Activated naive CD4-positive, alpha-beta T cell treated with anti-CD3 and anti-CD28 coated beads for 36 hours (primary cell): ENCODE measurements around the gene SLPI. TPM values are rescaled to one million over a fixed set of nuclear protein-coding genes. Genes with fewer than 3 reads are reported as not detected.

Experiments used
- CTCF ChIA-PET: fragments of 350-600 bp; sonication (Branson Sonifier 250); formaldehyde crosslinking; loops from one replicate; lab custom pipeline; 2021; ENCODE audit warnings: antibody characterized with exemption; lab: Charles Lee
- DNase-seq: peaks from one replicate; pipeline ENCODE4 v3.0.0-alpha.2; 2020
- H3K27ac Mint-ChIP-seq: one replicate; pipeline ENCODE4 v1.8.0; 2021; ENCODE audit warnings: mild to moderate bottlenecking, mixed read lengths
- H3K27me3 Mint-ChIP-seq: one replicate; pipeline ENCODE4 v1.8.0; 2021; ENCODE audit warnings: low read depth, mixed read lengths
- H3K36me3 Mint-ChIP-seq: one replicate; pipeline ENCODE4 v1.8.0; 2021; ENCODE audit warnings: low read depth, mixed read lengths
- H3K4me1 Mint-ChIP-seq: one replicate; pipeline ENCODE4 v1.8.0; 2021; ENCODE audit warnings: low read depth, mixed read lengths
- H3K4me3 Mint-ChIP-seq: one replicate; pipeline ENCODE4 v1.8.0; 2021; ENCODE audit warnings: mild to moderate bottlenecking, moderate library complexity, mixed read lengths
- H3K9me3 Mint-ChIP-seq: one replicate; pipeline ENCODE4 v1.8.0; 2021; ENCODE audit warnings: mixed read lengths
- intact Hi-C: fragments of 100-400 bp; cut with micrococcal nuclease; formaldehyde crosslinking; loops from one replicate; pipeline ENCODE4 v1.15.1; 2023
- total RNA-seq, 2 experiments: library from RNA; stranded (reverse); gene quantifications; one replicate each; pipeline ENCODE4 v1.2.3, GENCODE V29; 2021

SLPI gene
- total RNA-seq, 2 experiments from 2014 or later: not detected

DNA sequence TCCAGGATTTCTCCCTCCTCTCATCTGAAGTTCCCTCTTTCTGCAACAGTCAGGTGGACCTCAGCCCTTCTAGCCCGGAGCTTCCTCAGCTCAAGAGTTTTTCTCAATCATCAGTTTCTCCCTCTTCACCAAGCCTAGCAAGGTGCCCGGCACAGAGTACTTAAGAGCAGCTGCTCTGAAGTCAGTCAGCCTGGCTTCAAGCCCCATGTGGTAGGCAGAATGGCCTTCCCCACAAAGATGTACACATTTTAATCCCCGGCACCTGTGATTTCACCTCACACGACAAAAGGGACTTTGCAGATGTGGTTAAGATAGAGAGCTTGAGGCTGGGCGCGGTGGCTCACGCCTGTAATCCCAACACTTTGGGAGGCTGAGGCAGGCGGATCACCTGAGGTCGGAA, 37.2 kb upstream of the SLPI start:
- Mint-ChIP-seq H3K36me3 (no peaks in the 10 kb centered on the region), H3K4me1 (peaks cover 4% of the 10 kb centered on the region), H3K9me3 (no peaks in the 10 kb centered on the region), H3K27ac (no peak overlapping the region), H3K4me3 (no peak overlapping the region), H3K27me3 (peaks cover 33% of the 10 kb centered on the region)
- intact Hi-C loops: loop anchor here (1.0 to 5.0 kb wide), 6 partner anchors 51 to 324 kb away; partner anchors contain the start of gene STK4
- no peak for DNase-seq
- CTCF ChIA-PET: interaction anchor here (0.7 to 6.4 kb wide), 22 partner anchors 9 to 262 kb away, joined by 3 to 87 read pairs (median 4); no protein-coding TSS in a partner anchor

DNA sequence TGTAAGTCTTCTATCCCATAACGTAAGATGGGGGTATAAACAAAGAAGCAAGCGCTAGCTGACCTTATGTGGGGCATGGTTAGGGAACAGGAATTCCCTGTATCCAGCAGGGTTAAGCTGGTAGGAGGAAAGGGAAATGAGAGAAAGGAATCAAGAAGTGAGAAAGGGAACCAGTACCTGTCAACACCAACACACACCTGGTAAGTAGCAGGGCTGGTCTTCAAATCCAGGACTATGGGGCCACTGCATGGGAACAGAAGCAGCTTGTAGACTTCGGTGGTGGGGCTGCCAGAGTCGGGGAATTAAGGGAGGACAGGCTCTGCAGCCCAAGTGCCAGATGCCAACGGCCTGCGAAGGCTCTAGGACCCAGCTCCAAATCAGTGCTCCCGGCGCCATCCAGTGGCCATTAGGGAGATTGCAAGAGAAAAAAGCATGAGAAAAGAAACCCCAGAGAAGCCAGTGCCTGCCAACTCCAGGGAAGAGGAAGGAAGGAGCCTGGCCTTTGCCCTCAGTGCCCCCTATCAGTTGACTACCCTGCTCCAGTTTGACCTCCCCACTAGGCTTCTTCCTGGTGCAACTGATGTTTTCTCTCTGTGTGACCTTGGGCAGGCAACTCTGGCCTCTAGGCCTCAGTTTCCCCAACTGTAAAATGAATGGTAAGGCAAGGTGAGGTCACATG, 36.5 kb upstream of the SLPI start:
- H3K4me1 Mint-ChIP-seq: peaks cover 4% of the 10 kb centered on the region

DNA sequence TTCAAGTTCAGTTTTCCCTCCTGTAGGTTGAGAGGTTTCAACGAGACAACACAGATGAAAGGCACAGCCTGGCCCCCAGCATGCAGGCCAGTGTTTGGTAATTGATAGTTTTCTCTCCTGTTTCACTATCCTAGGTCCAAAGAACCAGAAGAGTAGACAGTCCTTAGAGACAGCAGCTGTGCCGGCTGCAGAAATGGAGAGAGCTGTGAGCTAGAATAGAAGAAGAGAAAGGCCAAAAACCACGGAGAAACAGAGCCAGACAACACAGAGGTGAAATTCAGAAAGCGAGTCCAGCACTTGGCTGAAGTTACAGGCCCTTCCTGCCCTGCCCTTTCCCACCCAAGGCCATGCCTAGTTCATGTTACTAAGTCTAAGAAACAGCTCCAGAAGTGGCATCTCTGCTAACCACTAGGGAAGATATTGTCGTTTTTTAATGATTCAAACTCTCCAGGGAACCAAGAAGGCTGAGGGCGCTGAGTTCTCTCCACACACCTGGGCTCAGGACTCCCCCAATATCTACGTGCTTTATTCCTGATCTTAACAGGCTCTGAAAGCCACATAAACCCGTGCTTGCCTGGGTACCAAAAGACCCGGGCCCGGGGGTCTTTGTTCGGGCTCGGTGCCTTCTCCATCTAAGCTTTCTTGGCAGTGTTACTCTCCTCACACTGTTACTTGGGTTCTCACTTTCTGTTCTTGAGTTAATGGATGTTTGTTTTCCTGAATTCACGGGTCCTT, 35.7 kb upstream of the SLPI start:
- Mint-ChIP-seq H3K4me3 (no peak overlapping the region), H3K27ac (no peak overlapping the region), H3K9me3 (no peaks in the 10 kb centered on the region), H3K36me3 (no peaks in the 10 kb centered on the region), H3K27me3 (peaks cover 25% of the 10 kb centered on the region), H3K4me1 (peaks cover 4% of the 10 kb centered on the region)
- CTCF ChIA-PET: interaction anchor here (0.8 to 6.4 kb wide), 21 partner anchors 11 to 325 kb away, joined by 3 to 87 read pairs (median 3); no protein-coding TSS in a partner anchor
- DNase-seq: no peak
- intact Hi-C loops: loop anchor here (2.0 to 5.0 kb wide), 4 partner anchors 49 to 323 kb away; partner anchors contain the start of gene STK4

More for the DNA sequence above, 36.5 kb upstream of the SLPI start:
- intact Hi-C loops: loop anchor here (1.0 to 5.0 kb wide), 6 partner anchors 50 to 324 kb away; partner anchors contain the start of gene STK4
- peak; percentile 85 for DNase-seq
- H3K9me3 Mint-ChIP-seq: no peaks in the 10 kb centered on the region
- no peak overlapping the region for H3K4me3 Mint-ChIP-seq
- H3K36me3 Mint-ChIP-seq: no peaks in the 10 kb centered on the region
- CTCF ChIA-PET: interaction anchor here (0.7 to 6.4 kb wide), 28 partner anchors 12 to 324 kb away, joined by 3 to 87 read pairs (median 3); no protein-coding TSS in a partner anchor
- peaks cover 28% of the 10 kb centered on the region for H3K27me3 Mint-ChIP-seq
- no peak overlapping the region for H3K27ac Mint-ChIP-seq

DNA sequence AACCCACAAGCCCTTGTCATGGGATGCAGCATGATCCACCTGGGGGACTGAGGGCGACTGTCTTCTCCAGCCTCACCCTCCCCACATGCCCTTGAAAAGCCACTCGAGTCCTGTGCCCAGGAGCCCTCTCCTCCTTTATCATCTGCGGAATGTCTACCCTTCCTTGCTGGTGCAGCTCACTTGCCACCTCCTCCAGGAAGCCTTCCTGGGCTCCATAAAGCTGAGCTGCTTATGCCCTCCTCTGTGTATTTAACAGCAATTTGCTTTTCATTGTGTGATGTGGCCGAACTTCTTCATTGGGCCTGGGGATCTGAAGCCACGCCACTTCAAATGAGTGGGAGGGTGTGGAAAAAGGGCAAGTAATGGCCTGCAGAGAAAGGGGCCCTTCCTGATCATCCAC, 34.5 kb upstream of the SLPI start:
- H3K4me3 Mint-ChIP-seq: no peak overlapping the region
- peaks cover 16% of the 10 kb centered on the region for H3K27me3 Mint-ChIP-seq
- CTCF ChIA-PET: interaction anchor here (0.7 to 6.4 kb wide), 3 partner anchors 81 to 192 kb away, joined by 3 to 55 read pairs (median 3); no protein-coding TSS in a partner anchor
- no peaks in the 10 kb centered on the region for H3K36me3 Mint-ChIP-seq
- intact Hi-C loops: no loop called here
- no peak for DNase-seq
- peaks cover 2% of the 10 kb centered on the region for H3K4me1 Mint-ChIP-seq
- no peaks in the 10 kb centered on the region for H3K9me3 Mint-ChIP-seq
- no peak overlapping the region for H3K27ac Mint-ChIP-seq

DNA sequence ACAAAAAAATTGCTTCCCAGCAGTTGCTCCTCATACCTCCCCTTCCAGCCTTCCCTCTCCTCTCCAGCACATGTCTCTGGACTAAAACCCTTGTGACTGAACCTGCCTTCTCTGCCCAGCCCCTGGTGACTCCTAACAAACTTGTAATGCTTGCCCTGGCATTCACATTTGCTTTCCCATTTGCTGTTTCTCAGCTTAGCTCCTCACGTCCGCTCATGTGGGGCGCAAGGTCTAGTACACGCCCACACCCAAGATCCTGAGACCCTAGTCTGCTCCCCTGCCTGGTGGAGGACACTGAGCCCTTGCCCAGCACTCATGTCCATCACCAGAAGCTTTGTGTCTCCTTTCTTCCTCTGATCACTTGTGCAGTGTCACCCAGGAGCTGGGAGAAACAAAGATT, 34.0 kb upstream of the SLPI start:
- H3K9me3 Mint-ChIP-seq: no peaks in the 10 kb centered on the region
- intact Hi-C loops: no loop called here
- H3K27ac Mint-ChIP-seq: no peak overlapping the region
- DNase-seq: no peak
- no peak overlapping the region for H3K4me3 Mint-ChIP-seq
- H3K27me3 Mint-ChIP-seq: peaks cover 13% of the 10 kb centered on the region
- no peaks in the 10 kb centered on the region for H3K4me1 Mint-ChIP-seq
- CTCF ChIA-PET: interaction anchor here (0.7 to 6.4 kb wide), 4 partner anchors 81 to 191 kb away, joined by 3 to 55 read pairs (median 4); no protein-coding TSS in a partner anchor
- H3K36me3 Mint-ChIP-seq: no peaks in the 10 kb centered on the region

DNA sequence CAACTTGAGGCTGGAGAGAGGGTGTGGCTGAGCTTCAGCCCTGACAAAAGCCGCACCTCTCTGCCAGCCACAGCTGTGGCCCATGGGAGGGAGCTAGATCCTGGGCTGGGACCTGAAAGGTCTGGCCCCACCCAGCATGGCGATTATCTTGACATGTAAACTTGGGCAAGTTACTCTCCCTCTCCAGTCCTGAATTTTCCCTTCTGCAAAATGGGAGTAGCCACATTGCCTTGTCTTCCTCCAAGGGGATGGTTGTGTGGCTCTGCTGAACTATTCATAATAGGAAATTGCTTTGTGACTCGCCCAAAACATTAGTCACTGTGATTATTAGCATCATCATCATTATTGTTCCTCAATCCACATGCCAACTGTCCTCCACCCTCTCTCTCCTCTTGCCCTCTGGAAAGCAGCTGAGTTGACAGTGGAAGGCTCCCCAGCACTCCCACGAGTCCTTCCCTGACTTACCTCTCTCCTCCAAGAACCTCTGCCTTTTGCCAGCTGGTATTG, 29.2 kb upstream of the SLPI start:
- Mint-ChIP-seq H3K27ac (no peak overlapping the region), H3K4me3 (no peak overlapping the region), H3K9me3 (no peaks in the 10 kb centered on the region), H3K4me1 (no peaks in the 10 kb centered on the region), H3K36me3 (no peaks in the 10 kb centered on the region), H3K27me3 (peaks cover 4% of the 10 kb centered on the region)
- no peak for DNase-seq
- intact Hi-C loops: no loop called here
- CTCF ChIA-PET: interaction anchor here (0.7 to 1.6 kb wide), 5 partner anchors 8 to 536 kb away, joined by 3 to 10 read pairs (median 3); no protein-coding TSS in a partner anchor

DNA sequence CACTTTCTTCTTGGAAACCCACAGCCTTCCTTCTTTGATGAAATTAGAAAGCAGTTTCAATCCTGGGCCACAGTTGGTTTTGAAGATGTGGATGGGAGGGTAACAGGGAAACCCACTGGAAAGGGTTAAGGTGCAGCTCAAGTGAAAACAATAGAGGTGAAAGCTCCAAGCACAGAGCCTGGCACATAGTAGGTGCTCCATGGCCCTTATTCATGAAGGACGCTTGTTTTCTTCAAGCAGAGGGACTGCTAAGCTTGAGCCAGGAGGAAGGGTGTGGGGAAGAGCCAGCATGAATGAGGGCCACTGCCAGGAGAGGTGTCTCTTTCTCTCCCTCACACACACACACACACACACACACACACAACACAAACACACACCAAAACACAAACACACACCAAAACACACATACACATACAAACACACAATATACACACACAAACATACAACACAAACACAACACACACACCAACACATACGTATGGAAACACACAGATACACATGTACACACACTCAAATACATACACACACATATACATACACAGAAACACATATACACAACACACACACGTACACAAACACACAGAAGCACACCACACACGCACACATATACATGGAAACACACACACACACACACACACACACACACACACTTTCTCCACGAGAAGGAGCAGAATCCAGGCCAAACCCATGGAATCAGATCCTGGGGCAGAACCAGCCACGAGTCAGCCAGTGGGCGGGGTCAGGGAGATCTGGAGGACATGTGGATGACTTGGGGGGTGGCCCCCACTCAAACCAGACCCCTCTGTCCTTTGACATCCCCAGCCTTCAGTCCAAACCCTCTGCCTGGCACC, 28.6 kb upstream of the SLPI start:
- Mint-ChIP-seq H3K27me3 (peaks cover 4% of the 10 kb centered on the region), H3K9me3 (no peaks in the 10 kb centered on the region), H3K4me3 (no peak overlapping the region), H3K4me1 (no peaks in the 10 kb centered on the region), H3K36me3 (no peaks in the 10 kb centered on the region), H3K27ac (no peak overlapping the region)
- DNase-seq: no peak
- CTCF ChIA-PET: interaction anchor here (0.6 to 1.6 kb wide), 3 partner anchors 9 to 37 kb away, joined by 3 to 4 read pairs (median 3); no protein-coding TSS in a partner anchor
- intact Hi-C loops: no loop called here

DNA sequence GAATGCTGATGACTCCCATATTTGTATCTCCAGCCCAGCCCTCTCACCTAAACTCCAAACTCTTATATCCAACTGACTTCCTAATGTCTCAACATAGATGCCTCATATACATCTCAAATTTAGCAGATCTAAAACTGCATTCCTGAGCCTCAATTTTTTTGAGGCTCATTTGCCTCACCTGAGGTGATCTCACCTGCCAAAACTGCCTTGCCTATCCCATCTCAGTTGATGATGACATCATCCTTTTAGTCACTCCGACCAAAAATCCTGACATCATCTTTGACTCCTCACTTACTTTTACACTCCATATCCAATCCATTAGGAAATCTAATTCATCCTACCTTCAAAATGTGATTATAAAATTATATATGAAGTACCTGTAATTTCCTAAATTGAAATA, 25.6 kb upstream of the SLPI start:
- Mint-ChIP-seq H3K27ac (no peak overlapping the region), H3K9me3 (no peaks in the 10 kb centered on the region), H3K4me1 (no peaks in the 10 kb centered on the region), H3K4me3 (no peak overlapping the region), H3K27me3 (peaks cover 4% of the 10 kb centered on the region), H3K36me3 (no peaks in the 10 kb centered on the region)
- intact Hi-C loops: no loop called here
- CTCF ChIA-PET: interaction anchor here (0.6 to 3.8 kb wide), 2 partner anchors 12 to 19 kb away, joined by 3 to 31 read pairs; no protein-coding TSS in a partner anchor
- DNase-seq: no peak

DNA sequence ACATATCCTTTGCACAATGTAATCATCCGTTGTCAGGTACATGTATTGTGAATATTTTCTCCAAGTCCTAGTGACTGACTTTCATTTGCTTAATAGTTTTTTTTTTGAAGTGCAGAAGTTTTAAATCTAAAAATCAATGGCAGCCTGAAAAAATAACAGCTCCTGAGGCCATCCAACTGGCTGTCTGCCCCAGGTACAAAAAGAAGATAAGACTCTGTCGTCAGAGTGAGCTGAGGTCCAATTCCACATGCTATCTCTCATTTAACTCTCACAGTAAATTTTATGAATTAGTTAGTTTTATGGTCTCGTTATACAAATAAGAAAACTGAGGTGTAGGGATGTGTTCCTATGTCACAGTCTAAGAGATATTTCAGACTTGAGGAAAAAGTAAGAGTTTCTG, 21.0 kb upstream of the SLPI start:
- no peak overlapping the region for H3K27ac Mint-ChIP-seq
- no peaks in the 10 kb centered on the region for H3K36me3 Mint-ChIP-seq

DNA sequence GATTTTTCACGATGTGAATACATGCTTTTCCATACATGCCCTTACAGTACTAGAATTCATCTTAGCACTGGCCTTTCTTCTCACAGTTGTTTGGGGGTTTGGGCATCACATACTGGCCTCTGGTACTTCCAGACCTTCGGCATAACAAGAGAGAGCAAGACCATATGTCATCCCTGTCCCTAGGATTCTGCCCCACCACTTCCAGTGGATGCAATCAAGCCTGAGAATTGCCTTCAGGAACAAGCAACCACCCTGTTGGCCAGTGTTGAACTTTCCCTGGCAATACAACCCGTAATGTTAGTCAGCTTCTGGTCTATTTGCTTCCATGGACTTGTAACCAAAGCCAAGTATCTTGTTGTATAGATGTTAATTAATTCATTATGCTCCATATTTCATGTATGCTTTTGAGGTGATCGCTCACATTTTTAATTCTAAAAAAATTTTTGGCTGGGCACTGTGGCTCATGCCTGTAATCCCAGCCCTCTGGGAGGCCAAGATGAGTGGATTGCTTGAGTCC, 15.4 kb upstream of the SLPI start:
- Mint-ChIP-seq H3K27ac (no peak overlapping the region), H3K27me3 (peaks cover 31% of the 10 kb centered on the region), H3K4me1 (no peaks in the 10 kb centered on the region), H3K36me3 (no peaks in the 10 kb centered on the region), H3K4me3 (no peak overlapping the region), H3K9me3 (no peaks in the 10 kb centered on the region)
- no peak for DNase-seq
- intact Hi-C loops: no loop called here
- CTCF ChIA-PET: interaction anchor here (1.4 kb wide), 1 partner anchor 21 kb away, joined by 5 read pairs; no protein-coding TSS in a partner anchor

More for the DNA sequence above, 21.0 kb upstream of the SLPI start:
- CTCF ChIA-PET: interaction anchor here (0.6 to 2.2 kb wide), 2 partner anchors 18 to 697 kb away, joined by 3 to 7 read pairs; partner anchors contain the start of gene ZNF335
- DNase-seq: no peak
- H3K4me3 Mint-ChIP-seq: no peak overlapping the region
- H3K9me3 Mint-ChIP-seq: no peaks in the 10 kb centered on the region
- intact Hi-C loops: no loop called here
- H3K27me3 Mint-ChIP-seq: peaks cover 13% of the 10 kb centered on the region
- H3K4me1 Mint-ChIP-seq: no peaks in the 10 kb centered on the region

DNA sequence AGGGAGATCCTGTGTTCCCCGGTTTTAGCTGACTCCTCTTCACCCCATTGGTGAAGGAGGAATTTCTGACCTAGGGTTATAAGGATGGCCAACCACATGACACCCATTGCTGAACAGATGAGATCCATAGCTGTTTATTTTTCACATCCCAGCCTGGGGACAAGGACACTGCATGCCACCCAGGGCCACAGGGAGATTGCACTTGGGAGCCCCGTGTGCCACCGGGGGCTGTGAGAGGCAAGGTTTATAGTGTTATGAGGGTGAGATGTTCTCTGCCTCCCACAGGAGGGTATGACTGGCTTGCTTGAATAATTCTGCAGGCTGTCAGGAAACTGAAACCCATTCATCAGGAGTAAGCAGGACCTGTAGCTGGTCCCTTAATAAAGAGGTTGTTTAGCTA, 14.7 kb upstream of the SLPI start:
- peaks cover 31% of the 10 kb centered on the region for H3K27me3 Mint-ChIP-seq
- no peaks in the 10 kb centered on the region for H3K4me1 Mint-ChIP-seq
- DNase-seq: no peak
- CTCF ChIA-PET: interaction anchor here (0.9 to 1.4 kb wide), 2 partner anchors 22 to 502 kb away, joined by 3 to 5 read pairs; no protein-coding TSS in a partner anchor
- no peak overlapping the region for H3K4me3 Mint-ChIP-seq
- intact Hi-C loops: no loop called here
- no peaks in the 10 kb centered on the region for H3K9me3 Mint-ChIP-seq
- H3K27ac Mint-ChIP-seq: no peak overlapping the region
- H3K36me3 Mint-ChIP-seq: no peaks in the 10 kb centered on the region
